Mesenchymal stem cell (in vitro differentiated cells and primary cell): ENCODE measurements around the gene SRSF3.

Experiments
- DNase-seq: peaks from one replicate; pipeline ENCODE4 v3.0.0-alpha.2; 2013
- H2AFZ ChIP-seq: one replicate; pipeline ENCODE4 v1.6.1; 2013; ENCODE audit warnings: low read depth, mild to moderate bottlenecking, control low read depth, inconsistent platforms, low read length, moderate library complexity
- H2AK5ac ChIP-seq: 2 replicates; pipeline ENCODE4 v1.6.1; 2013; ENCODE audit warnings: low read length, moderate library complexity, mild to moderate bottlenecking, inconsistent platforms; ENCODE audit not compliant: severe bottlenecking
- H2BK120ac ChIP-seq: one replicate; pipeline ENCODE4 v1.6.1; 2013; ENCODE audit warnings: low read depth, mild to moderate bottlenecking, inconsistent platforms, low read length, moderate library complexity
- H2BK12ac ChIP-seq, 2 experiments: one replicate each; pipeline ENCODE4 v1.6.1; 2013; ENCODE audit warnings: inconsistent platforms in 2 of 2, low read length in 2 of 2, mild to moderate bottlenecking in 2 of 2, moderate library complexity in 2 of 2, control low read depth in 1 of 2
- H2BK15ac ChIP-seq: one replicate; pipeline ENCODE4 v1.6.1; 2013; ENCODE audit warnings: mild to moderate bottlenecking, low read depth, inconsistent platforms; ENCODE audit not compliant: poor library complexity, severe bottlenecking
- H2BK5ac ChIP-seq: 2 replicates; pipeline ENCODE4 v1.6.1; 2013; ENCODE audit warnings: low read depth, mild to moderate bottlenecking, low read length, control low read depth, inconsistent platforms; ENCODE audit not compliant: poor library complexity, severe bottlenecking
- H3K14ac ChIP-seq, 2 experiments: one replicate each; pipeline ENCODE4 v1.6.1; 2013; ENCODE audit warnings: inconsistent platforms in 2 of 2, low read length in 2 of 2, control low read depth in 1 of 2, mild to moderate bottlenecking in 1 of 2, moderate library complexity in 1 of 2
- H3K18ac ChIP-seq, 2 experiments: one replicate each; pipeline ENCODE4 v1.6.1; 2013; ENCODE audit warnings: inconsistent platforms in 2 of 2, low read length in 2 of 2, control low read depth in 1 of 2, low read depth in 1 of 2, mild to moderate bottlenecking in 1 of 2
- H3K23ac ChIP-seq, 2 experiments: one replicate each; pipeline ENCODE4 v1.6.1; 2013; ENCODE audit warnings: inconsistent platforms in 2 of 2, low read length in 2 of 2, mild to moderate bottlenecking in 2 of 2, moderate library complexity in 2 of 2, control low read depth in 1 of 2
- H3K27ac ChIP-seq: 2 replicates; pipeline ENCODE4 v1.5.1; 2013; ENCODE audit warnings: mild to moderate bottlenecking, moderate library complexity, low read length, control low read depth, inconsistent platforms; ENCODE audit not compliant: poor library complexity, severe bottlenecking
- H3K27me3 ChIP-seq, 2 experiments: 2 replicates each; pipeline versions ENCODE4 v1.6.1 to v1.7.0; 2013; ENCODE audit warnings: low read length in 2 of 2, mild to moderate bottlenecking in 2 of 2, moderate library complexity in 2 of 2, control low read depth in 1 of 2, inconsistent platforms in 1 of 2; ENCODE audit not compliant: control insufficient read depth in 1 of 2, insufficient read depth in 1 of 2
- H3K36me3 ChIP-seq, 2 experiments: 2 replicates each; pipeline versions ENCODE4 v1.6.1 to v1.7.0; 2013; ENCODE audit warnings: low read length in 2 of 2, control low read depth in 1 of 2, inconsistent platforms in 1 of 2, low read depth in 1 of 2, mild to moderate bottlenecking in 1 of 2; ENCODE audit not compliant: insufficient read depth in 2 of 2, control insufficient read depth in 1 of 2
- H3K4ac ChIP-seq, 2 experiments: one replicate each; pipeline ENCODE4 v1.6.1; 2013; ENCODE audit warnings: inconsistent platforms in 2 of 2, low read length in 2 of 2, mild to moderate bottlenecking in 2 of 2, moderate library complexity in 2 of 2, control low read depth in 1 of 2, low read depth in 1 of 2
- H3K4me1 ChIP-seq: 2 replicates; pipeline ENCODE4 v1.6.1; 2013; ENCODE audit warnings: low read depth, low read length, control low read depth; ENCODE audit not compliant: control insufficient read depth, insufficient read depth
- H3K4me2 ChIP-seq: 2 replicates; pipeline ENCODE4 v1.6.1; 2013; ENCODE audit warnings: low read length, mild to moderate bottlenecking, inconsistent platforms; ENCODE audit not compliant: poor library complexity, severe bottlenecking
- H3K4me3 ChIP-seq, 2 experiments: 2 replicates each; pipeline versions ENCODE4 v1.5.1 to v1.7.0; 2013; ENCODE audit warnings: low read length in 2 of 2, mild to moderate bottlenecking in 2 of 2, control low read depth in 1 of 2, low read depth in 1 of 2; ENCODE audit not compliant: insufficient read depth in 1 of 2
- H3K79me1 ChIP-seq: replicated peaks from 2 replicates; pipeline ENCODE4 v1.6.1; 2013; ENCODE audit warnings: mild to moderate bottlenecking, control low read depth, low read length, inconsistent platforms; ENCODE audit not compliant: poor library complexity, severe bottlenecking
- H3K9ac ChIP-seq: 2 replicates; pipeline ENCODE4 v1.7.0; 2013; ENCODE audit warnings: mild to moderate bottlenecking, low read length, moderate library complexity
- H3K9me3 ChIP-seq: 2 replicates; pipeline ENCODE4 v1.7.0; 2013; ENCODE audit warnings: mild to moderate bottlenecking, low read length; ENCODE audit not compliant: control insufficient read depth
- H4K8ac ChIP-seq: one replicate; pipeline ENCODE4 v1.6.1; 2013; ENCODE audit warnings: inconsistent platforms, mild to moderate bottlenecking, low read length, moderate library complexity
- H4K91ac ChIP-seq: one replicate; pipeline ENCODE4 v1.6.1; 2013; ENCODE audit warnings: mild to moderate bottlenecking, low read length, inconsistent platforms
- WGBS: methylation state at CpG from one replicate; pipeline ENCODE4 v1.1.7; 2013; ENCODE audit warnings: mixed read lengths; 5-methylcytosine and 5-hydroxymethylcytosine counted together

The SRSF3 gene

DNA sequence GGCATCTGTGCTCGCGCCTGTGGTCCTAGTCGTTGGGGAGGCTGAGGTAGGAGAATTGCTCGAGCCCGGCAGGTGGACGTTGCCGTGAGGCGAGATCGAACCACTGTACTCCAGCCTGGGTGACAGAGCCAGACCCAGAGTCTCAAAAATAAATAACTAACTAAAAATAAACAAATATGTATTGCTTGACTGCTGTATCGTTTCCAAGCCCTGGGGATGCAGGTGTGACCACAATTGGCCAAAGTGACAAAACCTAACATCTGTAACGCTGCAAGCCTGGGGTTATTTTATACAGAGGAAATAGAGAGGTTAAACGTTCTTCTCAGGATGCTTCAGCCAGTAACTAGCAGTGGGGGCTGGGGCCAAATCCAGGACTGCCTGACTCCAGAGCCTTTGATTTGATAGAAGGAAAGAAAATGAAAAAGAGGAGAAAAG lies 1.9 kb upstream of the SRSF3 start:
- Histone ChIP-seq H3K4me1 (peaks cover 5% of the 10 kb centered on the region), H4K8ac (no peak overlapping the region), H3K4me3 (no peak overlapping the region), H3K36me3 (peaks cover 3 to 15% of the 10 kb centered on the region in 2 experiments), H2AK5ac (no peak overlapping the region), H3K18ac (no peak overlapping the region), H3K23ac (no peak overlapping the region), H2AFZ (no peak overlapping the region), H3K4ac (no peak overlapping the region), H3K79me1 (peaks cover 3% of the 10 kb centered on the region), H2BK15ac (no peak overlapping the region), H3K27me3 (no peaks in the 10 kb centered on the region), H2BK120ac (no peak overlapping the region), H3K9me3 (no peaks in the 10 kb centered on the region), H3K9ac (no peak overlapping the region), H3K14ac (no peak overlapping the region), H3K4me2 (no peak overlapping the region), H2BK5ac (no peak overlapping the region), H2BK12ac (no peak overlapping the region), H3K27ac (no peak overlapping the region), H4K91ac (no peak overlapping the region)
- no peak for DNase-seq
- 83% methylated on average over 12 of the region's 12 CpGs for WGBS

DNA sequence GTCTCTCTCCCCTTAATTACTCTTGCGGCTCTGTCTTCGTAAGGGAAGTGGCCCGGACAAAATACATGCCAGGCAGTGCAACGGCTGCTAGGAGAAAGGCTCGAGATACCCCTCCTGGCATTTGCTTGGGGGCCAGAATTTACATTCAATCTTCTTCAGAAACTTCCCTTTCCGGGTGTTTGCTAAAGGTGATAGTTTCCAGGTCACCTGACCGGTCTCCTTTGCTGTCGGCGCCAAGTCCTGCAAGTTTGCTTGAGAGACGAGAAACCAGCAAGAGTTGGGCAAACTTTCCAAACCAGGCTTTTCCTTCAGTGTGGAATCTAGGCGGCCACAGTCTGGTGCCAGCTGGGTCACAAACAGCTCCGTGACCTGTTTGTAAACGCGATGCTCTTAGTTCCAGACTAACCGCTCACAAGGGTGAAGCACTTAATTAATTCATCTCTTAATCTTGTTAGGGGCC lies 563 bp upstream of the SRSF3 start:
- no peak for DNase-seq
- Histone ChIP-seq H3K4me1 (peaks cover 5% of the 10 kb centered on the region), H3K23ac (no peak overlapping the region), H3K79me1 (peaks cover 3% of the 10 kb centered on the region), H2BK12ac (peak overlapping the region in 1 of 2 experiments; percentile 49), H3K9ac (peak overlapping the region; percentile 99), H3K4me2 (peak overlapping the region; percentile 70), H3K4ac (peak overlapping the region; percentile 13 to 69), H2BK5ac (no peak overlapping the region), H3K9me3 (no peaks in the 10 kb centered on the region), H3K18ac (peak overlapping the region; percentile 49 to 64), H3K4me3 (peak overlapping the region; percentile 11 to 99), H3K27ac (peak overlapping the region; percentile 68), H2BK15ac (peak overlapping the region; percentile 92), H2AFZ (no peak overlapping the region), H3K27me3 (no peaks in the 10 kb centered on the region), H3K36me3 (peaks cover 12 to 28% of the 10 kb centered on the region in 2 experiments), H4K8ac (peak overlapping the region; percentile 91), H4K91ac (no peak overlapping the region), H2BK120ac (peak overlapping the region; percentile 35), H2AK5ac (no peak overlapping the region), H3K14ac (no peak overlapping the region)
- 4% methylated on average over 14 of the region's 15 CpGs for WGBS

DNA sequence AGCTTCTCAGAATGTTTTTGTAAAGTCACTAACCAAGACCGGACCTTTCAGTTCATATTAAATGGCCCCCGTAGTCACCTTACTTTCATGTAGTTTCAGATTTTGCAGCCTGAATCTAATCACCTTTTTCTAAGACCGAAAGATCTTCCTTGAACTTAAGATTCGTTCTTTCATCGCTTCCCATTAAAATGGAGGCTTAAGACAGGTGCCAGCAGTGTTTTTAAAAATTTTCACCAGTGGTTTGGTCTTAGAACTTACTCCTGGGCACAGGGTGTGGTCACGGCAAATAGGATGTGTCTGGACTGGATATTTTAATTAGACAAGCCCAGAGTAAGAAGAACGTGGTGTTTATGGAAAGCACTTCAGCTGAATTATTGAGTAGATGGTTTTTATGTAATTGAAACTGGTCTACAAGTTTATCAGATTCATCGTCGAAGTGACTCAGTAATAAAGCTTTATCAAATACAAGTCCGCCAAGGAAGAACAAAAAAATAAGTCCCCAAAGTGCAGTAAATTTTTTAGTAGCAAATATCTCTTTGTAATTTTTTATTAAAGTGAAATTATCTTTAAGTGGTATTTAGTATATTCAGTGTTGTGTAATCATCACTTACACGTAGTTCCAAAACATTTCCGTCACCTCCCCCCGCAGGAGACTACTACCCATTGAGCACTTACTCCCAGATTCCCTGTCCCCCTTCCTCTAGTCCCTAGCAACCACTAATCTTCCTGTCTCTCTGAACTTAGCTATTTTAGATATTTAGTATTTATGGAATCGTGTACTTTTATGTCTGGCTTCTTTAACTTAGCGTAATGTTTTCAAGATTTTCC lies 868 bp downstream of the SRSF3 start:
- 1% methylated on average over 10 of the region's 15 CpGs for WGBS
- H3K4ac ChIP-seq: peak overlapping the region in 1 of 2 experiments; percentile 56

DNA sequence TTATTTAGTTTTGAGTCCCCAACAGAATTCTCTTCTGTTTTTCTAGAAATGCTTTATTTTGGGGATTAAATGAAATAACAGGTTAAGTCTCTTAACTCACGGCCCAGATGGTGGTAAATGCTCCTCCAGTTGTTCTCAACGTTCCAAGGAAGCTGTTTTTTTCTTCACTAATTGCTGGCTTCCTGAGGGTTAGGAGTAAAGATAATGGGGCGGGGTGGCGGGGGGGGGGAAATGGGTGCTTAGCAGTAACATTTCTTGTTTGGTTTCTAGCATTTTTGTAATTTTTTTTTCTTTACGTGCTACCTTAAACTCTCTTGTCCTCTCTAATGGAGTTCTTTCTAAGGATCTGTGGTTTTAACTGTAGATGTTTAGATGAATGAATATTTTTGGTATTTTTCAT lies 2.2 kb downstream of the SRSF3 start:
- H3K4me3 ChIP-seq: peak overlapping the region; percentile 32 to 99
- no peaks in the 10 kb centered on the region for H3K9me3 ChIP-seq
- peak overlapping the region; percentile 99 for H3K9ac ChIP-seq
- H4K91ac ChIP-seq: no peak overlapping the region
- DNase-seq: no peak
- H2BK15ac ChIP-seq: no peak overlapping the region
- no peak overlapping the region for H2AFZ ChIP-seq
- no peak overlapping the region for H3K14ac ChIP-seq
- no peaks in the 10 kb centered on the region for H3K27me3 ChIP-seq
- no peak overlapping the region for H3K27ac ChIP-seq
- peaks cover 3% of the 10 kb centered on the region for H3K79me1 ChIP-seq
- H2BK5ac ChIP-seq: no peak overlapping the region
- H3K4ac ChIP-seq: no peak overlapping the region
- WGBS: 0% methylated on average over 2 of the region's 5 CpGs
- H3K23ac ChIP-seq: no peak overlapping the region
- H3K4me1 ChIP-seq: peaks cover 10% of the 10 kb centered on the region
- H2BK120ac ChIP-seq: no peak overlapping the region
- no peak overlapping the region for H3K18ac ChIP-seq
- no peak overlapping the region for H4K8ac ChIP-seq
- H2BK12ac ChIP-seq: no peak overlapping the region
- peaks cover 21 to 56% of the 10 kb centered on the region in 2 experiments for H3K36me3 ChIP-seq
- peak overlapping the region; percentile 85 for H3K4me2 ChIP-seq
- no peak overlapping the region for H2AK5ac ChIP-seq

More for the DNA sequence above, 868 bp downstream of the SRSF3 start:
- Histone ChIP-seq H2BK120ac (no peak overlapping the region), H4K8ac (no peak overlapping the region), H3K9me3 (no peaks in the 10 kb centered on the region), H3K27ac (peak overlapping the region; percentile 99), H3K36me3 (peaks cover 20 to 43% of the 10 kb centered on the region in 2 experiments), H2AK5ac (peak overlapping the region; percentile 89), H3K79me1 (peaks cover 3% of the 10 kb centered on the region), H2BK5ac (no peak overlapping the region), H3K18ac (peak overlapping the region in 1 of 2 experiments; percentile 59), H4K91ac (no peak overlapping the region), H3K14ac (no peak overlapping the region), H2BK12ac (no peak overlapping the region), H3K9ac (peak overlapping the region; percentile 99), H2AFZ (no peak overlapping the region), H2BK15ac (no peak overlapping the region), H3K27me3 (no peaks in the 10 kb centered on the region), H3K4me2 (no peak overlapping the region), H3K4me1 (peaks cover 9% of the 10 kb centered on the region), H3K23ac (no peak overlapping the region), H3K4me3 (peak overlapping the region; percentile 74 to 99)
- peak; percentile 72 for DNase-seq
